ENCODE results near the gene CFLAR.
"Not testable (repeated sequence)": the region's sequence is repeated elsewhere in the genome, so short reads cannot be mapped to it uniquely, and the experiment has no call there.

The CFLAR gene

GRCh38 chr2:201149064-201149820 lies 33.3 kb downstream of the CFLAR start:
- DNase-seq = no peak

GRCh38 chr2:201149821-201150165 lies 33.8 kb downstream of the CFLAR start:
- DNase-seq = not testable (repeated sequence)

GRCh38 chr2:201150454-201151020 lies 34.6 kb downstream of the CFLAR start:
- no peak for DNase-seq

GRCh38 chr2:201151127-201151981 lies 35.4 kb downstream of the CFLAR start:
- DNase-seq = no peak

- no peak for DNase-seq
Measured at GRCh38 chr2:201152517-201152916, 36.6 kb downstream of the CFLAR start.

- no peak for DNase-seq
Measured at GRCh38 chr2:201152999-201153815, 37.2 kb downstream of the CFLAR start.

- DNase-seq = no peak
Measured at GRCh38 chr2:201154615-201155399, 38.8 kb downstream of the CFLAR start.

GRCh38 chr2:201156036-201156435 lies 40.1 kb downstream of the CFLAR start:
- no peak for DNase-seq

GRCh38 chr2:201156640-201157039 lies 40.7 kb downstream of the CFLAR start:
- DNase-seq = no peak

GRCh38 chr2:201157694-201158093 lies 41.7 kb downstream of the CFLAR start:
- no peak for DNase-seq

- no peak for DNase-seq
Measured at GRCh38 chr2:201158111-201158929, 42.4 kb downstream of the CFLAR start.

- no peak for DNase-seq
Measured at GRCh38 chr2:201164166-201164565, 48.2 kb downstream of the CFLAR start.

- DNase-seq = no peak
Measured at GRCh38 chr2:201167546-201167945, 51.6 kb downstream of the CFLAR start.

GRCh38 chr2:201168496-201168895 lies 52.5 kb downstream of the CFLAR start:
- DNase-seq = not testable (repeated sequence)

GRCh38 chr2:201171259-201171814 lies 55.4 kb downstream of the CFLAR start:
- DNase-seq = no peak

GRCh38 chr2:201172279-201172678 lies 56.3 kb downstream of the CFLAR start:
- no peak for DNase-seq

GRCh38 chr2:201174687-201175086 lies 58.7 kb downstream of the CFLAR start:
- no peak for DNase-seq

- DNase-seq = no peak
Measured at GRCh38 chr2:201176081-201176481, 60.1 kb downstream of the CFLAR start.

GRCh38 chr2:201180010-201180409 lies 64.0 kb downstream of the CFLAR start:
- DNase-seq = no peak

- DNase-seq = no peak
Measured at GRCh38 chr2:201182650-201183364, 66.8 kb downstream of the CFLAR start, which contains the start of gene CASP10. TSS of gene CASP10 (plus strand) at chr2:201183141. CDS start at chr2:201185778, 2,637 bp downstream.
